SK-N-SH treated with all-trans-retinoic acid at 6 μM for 48 hours (cell line): ENCODE data around the gene AUTS2.

Experiments
- ATAC-seq: fragments of 200-7000 bp; cut with Tn5 transposase; 3 replicates; pipeline ENCODE4 v1.9.1; 2020; ENCODE audit warnings: mild to moderate bottlenecking, moderate library complexity
- GLIS3 ChIP-seq: fragments of 250-450 bp; sonication (Bioruptor Pico); IDR thresholded peaks from 2 replicates; pipeline ENCODE4 v1.5.0; 2020; ENCODE audit warnings: mild to moderate bottlenecking, moderate library complexity
- ISL1 ChIP-seq: fragments of 250-450 bp; sonication (Bioruptor Pico); IDR thresholded peaks from 2 replicates; pipeline ENCODE4 v2.1.2; 2022; ENCODE audit warnings: mild to moderate bottlenecking, moderate library complexity
- PPARA ChIP-seq: fragments of 250-450 bp; sonication (Bioruptor Pico); IDR thresholded peaks from 2 replicates; pipeline ENCODE4 v1.5.0; 2020; ENCODE audit warnings: mild to moderate bottlenecking, borderline replicate concordance
- RARB ChIP-seq: fragments of 250-450 bp; sonication (Bioruptor Pico); IDR thresholded peaks from 2 replicates; pipeline ENCODE4 v1.8.0; 2021; ENCODE audit warnings: mild to moderate bottlenecking, moderate library complexity
- SNAI2 ChIP-seq: fragments of 250-450 bp; sonication (Bioruptor Pico); IDR thresholded peaks from 2 replicates; pipeline ENCODE4 v1.5.0; 2020; ENCODE audit warnings: mild to moderate bottlenecking, moderate library complexity
- TCF4 ChIP-seq: fragments of 250-450 bp; sonication (Bioruptor Pico); IDR thresholded peaks from 2 replicates; pipeline ENCODE4 v1.8.0; 2021; ENCODE audit warnings: mild to moderate bottlenecking, moderate library complexity, borderline replicate concordance
- TOX ChIP-seq: fragments of 250-450 bp; sonication (Bioruptor Pico); IDR thresholded peaks from 2 replicates; pipeline ENCODE4 v1.8.0; 2021; ENCODE audit warnings: mild to moderate bottlenecking, moderate library complexity, borderline replicate concordance
- ZC3H10 ChIP-seq: fragments of 250-450 bp; sonication (Bioruptor Pico); IDR thresholded peaks from 2 replicates; pipeline ENCODE4 v1.5.1; 2021; ENCODE audit warnings: mild to moderate bottlenecking, moderate library complexity
- ZFP3 ChIP-seq: fragments of 250-450 bp; sonication (Bioruptor Pico); IDR thresholded peaks from 2 replicates; pipeline ENCODE4 v1.5.0; 2020; ENCODE audit warnings: mild to moderate bottlenecking, moderate library complexity
- ZFP30 ChIP-seq: fragments of 450-650 bp; formaldehyde crosslinking; IDR thresholded peaks from 2 replicates; pipeline ENCODE4 v1.5.0; 2022; ENCODE audit warnings: mild to moderate bottlenecking, moderate library complexity
- ZNF565 ChIP-seq: fragments of 450-650 bp; formaldehyde crosslinking; conservative IDR thresholded peaks from 2 replicates; pipeline ENCODE4 v1.5.0; 2020; ENCODE audit warnings: low read depth, mild to moderate bottlenecking, moderate library complexity
- ZNF70 ChIP-seq: fragments of 450-650 bp; formaldehyde crosslinking; IDR thresholded peaks from 2 replicates; pipeline ENCODE4 v1.5.0; 2020; ENCODE audit warnings: mild to moderate bottlenecking, moderate library complexity
- ZNF8 ChIP-seq: fragments of 450-650 bp; formaldehyde crosslinking; IDR thresholded peaks from 2 replicates; pipeline ENCODE4 v1.5.0; 2020; ENCODE audit warnings: mild to moderate bottlenecking, moderate library complexity
- TF ChIP-seq, protein P1 (sequence below): fragments of 250-450 bp; sonication (Bioruptor Pico); IDR thresholded peaks from 2 replicates; pipeline ENCODE4 v1.8.0; 2020; ENCODE audit warnings: mild to moderate bottlenecking, moderate library complexity, borderline replicate concordance
- TF ChIP-seq, protein P2 (sequence below): fragments of 250-450 bp; sonication (Bioruptor Pico); IDR thresholded peaks from 2 replicates; pipeline ENCODE4 v1.5.1; 2021; ENCODE audit warnings: mild to moderate bottlenecking, moderate library complexity
- TF ChIP-seq, protein P3 (sequence below): fragments of 250-450 bp; sonication (Bioruptor Pico); IDR thresholded peaks from 2 replicates; pipeline ENCODE4 v1.5.0; 2020; ENCODE audit warnings: mild to moderate bottlenecking, moderate library complexity
- TF ChIP-seq, protein P4 (sequence below): fragments of 250-450 bp; sonication (Bioruptor Pico); IDR thresholded peaks from 2 replicates; pipeline ENCODE4 v1.5.1; 2020; ENCODE audit warnings: low read depth, mild to moderate bottlenecking, moderate library complexity
- TF ChIP-seq, protein P5 (sequence below): fragments of 250-450 bp; sonication (Bioruptor Pico); IDR thresholded peaks from 2 replicates; pipeline ENCODE4 v1.8.0; 2021; ENCODE audit warnings: low read depth, mild to moderate bottlenecking, moderate library complexity, borderline replicate concordance

AUTS2 gene

DNA sequence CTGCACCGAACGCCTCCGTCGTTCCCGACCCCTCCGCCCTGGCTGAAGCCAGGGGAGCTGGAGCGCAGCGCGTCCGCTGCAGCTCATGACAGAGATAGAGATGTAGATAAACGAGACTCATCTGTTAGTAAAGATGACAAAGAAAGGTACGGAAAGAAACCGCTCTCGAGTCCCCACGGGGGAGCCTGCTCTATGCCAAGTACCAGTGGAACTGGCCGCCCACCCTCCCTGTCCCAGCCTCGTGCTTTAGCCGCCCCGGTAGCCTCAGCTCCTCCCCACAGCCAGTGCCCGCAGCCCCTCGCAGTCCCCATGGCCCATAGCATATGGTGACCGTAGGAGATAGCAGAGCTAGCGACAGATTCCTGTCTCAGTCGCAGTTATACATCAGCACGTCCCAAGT is 1189.0 kb downstream of the AUTS2 start:
- no peak for ATAC-seq
- TF ChIP-seq, protein P1, sequence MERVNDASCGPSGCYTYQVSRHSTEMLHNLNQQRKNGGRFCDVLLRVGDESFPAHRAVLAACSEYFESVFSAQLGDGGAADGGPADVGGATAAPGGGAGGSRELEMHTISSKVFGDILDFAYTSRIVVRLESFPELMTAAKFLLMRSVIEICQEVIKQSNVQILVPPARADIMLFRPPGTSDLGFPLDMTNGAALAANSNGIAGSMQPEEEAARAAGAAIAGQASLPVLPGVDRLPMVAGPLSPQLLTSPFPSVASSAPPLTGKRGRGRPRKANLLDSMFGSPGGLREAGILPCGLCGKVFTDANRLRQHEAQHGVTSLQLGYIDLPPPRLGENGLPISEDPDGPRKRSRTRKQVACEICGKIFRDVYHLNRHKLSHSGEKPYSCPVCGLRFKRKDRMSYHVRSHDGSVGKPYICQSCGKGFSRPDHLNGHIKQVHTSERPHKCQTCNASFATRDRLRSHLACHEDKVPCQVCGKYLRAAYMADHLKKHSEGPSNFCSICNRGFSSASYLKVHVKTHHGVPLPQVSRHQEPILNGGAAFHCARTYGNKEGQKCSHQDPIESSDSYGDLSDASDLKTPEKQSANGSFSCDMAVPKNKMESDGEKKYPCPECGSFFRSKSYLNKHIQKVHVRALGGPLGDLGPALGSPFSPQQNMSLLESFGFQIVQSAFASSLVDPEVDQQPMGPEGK (CRISPR knock-in tag), result no peak
- TF ChIP-seq PPARA, result no peak
- TF ChIP-seq, protein P2, sequence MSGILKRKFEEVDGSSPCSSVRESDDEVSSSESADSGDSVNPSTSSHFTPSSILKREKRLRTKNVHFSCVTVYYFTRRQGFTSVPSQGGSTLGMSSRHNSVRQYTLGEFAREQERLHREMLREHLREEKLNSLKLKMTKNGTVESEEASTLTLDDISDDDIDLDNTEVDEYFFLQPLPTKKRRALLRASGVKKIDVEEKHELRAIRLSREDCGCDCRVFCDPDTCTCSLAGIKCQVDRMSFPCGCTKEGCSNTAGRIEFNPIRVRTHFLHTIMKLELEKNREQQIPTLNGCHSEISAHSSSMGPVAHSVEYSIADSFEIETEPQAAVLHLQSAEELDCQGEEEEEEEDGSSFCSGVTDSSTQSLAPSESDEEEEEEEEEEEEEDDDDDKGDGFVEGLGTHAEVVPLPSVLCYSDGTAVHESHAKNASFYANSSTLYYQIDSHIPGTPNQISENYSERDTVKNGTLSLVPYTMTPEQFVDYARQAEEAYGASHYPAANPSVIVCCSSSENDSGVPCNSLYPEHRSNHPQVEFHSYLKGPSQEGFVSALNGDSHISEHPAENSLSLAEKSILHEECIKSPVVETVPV (CRISPR knock-in tag), result no peak
- TF ChIP-seq ZNF70, result no peak
- TF ChIP-seq GLIS3 (CRISPR knock-in tag), result no peak
- TF ChIP-seq, protein P3, sequence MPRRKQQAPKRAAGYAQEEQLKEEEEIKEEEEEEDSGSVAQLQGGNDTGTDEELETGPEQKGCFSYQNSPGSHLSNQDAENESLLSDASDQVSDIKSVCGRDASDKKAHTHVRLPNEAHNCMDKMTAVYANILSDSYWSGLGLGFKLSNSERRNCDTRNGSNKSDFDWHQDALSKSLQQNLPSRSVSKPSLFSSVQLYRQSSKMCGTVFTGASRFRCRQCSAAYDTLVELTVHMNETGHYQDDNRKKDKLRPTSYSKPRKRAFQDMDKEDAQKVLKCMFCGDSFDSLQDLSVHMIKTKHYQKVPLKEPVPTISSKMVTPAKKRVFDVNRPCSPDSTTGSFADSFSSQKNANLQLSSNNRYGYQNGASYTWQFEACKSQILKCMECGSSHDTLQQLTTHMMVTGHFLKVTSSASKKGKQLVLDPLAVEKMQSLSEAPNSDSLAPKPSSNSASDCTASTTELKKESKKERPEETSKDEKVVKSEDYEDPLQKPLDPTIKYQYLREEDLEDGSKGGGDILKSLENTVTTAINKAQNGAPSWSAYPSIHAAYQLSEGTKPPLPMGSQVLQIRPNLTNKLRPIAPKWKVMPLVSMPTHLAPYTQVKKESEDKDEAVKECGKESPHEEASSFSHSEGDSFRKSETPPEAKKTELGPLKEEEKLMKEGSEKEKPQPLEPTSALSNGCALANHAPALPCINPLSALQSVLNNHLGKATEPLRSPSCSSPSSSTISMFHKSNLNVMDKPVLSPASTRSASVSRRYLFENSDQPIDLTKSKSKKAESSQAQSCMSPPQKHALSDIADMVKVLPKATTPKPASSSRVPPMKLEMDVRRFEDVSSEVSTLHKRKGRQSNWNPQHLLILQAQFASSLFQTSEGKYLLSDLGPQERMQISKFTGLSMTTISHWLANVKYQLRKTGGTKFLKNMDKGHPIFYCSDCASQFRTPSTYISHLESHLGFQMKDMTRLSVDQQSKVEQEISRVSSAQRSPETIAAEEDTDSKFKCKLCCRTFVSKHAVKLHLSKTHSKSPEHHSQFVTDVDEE, result no peak
- TF ChIP-seq RARB (CRISPR knock-in tag), result no peak

DNA sequence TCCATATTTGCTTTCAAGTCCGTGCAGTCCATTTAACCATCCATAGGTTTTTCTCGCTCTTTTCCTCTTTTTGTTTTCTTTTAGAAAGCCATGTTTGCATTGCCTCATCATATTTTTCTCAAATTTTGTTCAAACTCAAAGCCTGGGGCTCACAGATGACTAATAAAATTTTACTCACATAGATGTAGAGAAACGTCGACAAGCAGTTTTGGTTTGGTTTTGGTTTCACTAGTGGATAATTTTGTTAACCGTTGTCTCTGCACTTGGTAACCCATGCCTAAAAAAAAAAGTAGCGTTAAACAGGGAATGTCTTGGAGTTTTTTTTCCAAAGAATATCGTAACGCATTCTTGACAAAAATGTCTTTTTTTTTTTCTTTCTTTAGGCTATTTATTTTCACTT is 1189.5 kb downstream of the AUTS2 start:
- no peak for ATAC-seq
- TF ChIP-seq ISL1 (CRISPR knock-in tag) (no peak), ZC3H10 (no peak), GLIS3 (CRISPR knock-in tag) (no peak), TOX (no peak), SNAI2 (no peak), PPARA (no peak), ZFP3 (no peak), TCF4 (CRISPR knock-in tag) (no peak), ZNF565 (CRISPR knock-in tag) (no peak), ZNF8 (CRISPR knock-in tag) (no peak), ZFP30 (CRISPR knock-in tag) (no peak)
- TF ChIP-seq, protein P2 (CRISPR knock-in tag), result no peak
- TF ChIP-seq, protein P1 (CRISPR knock-in tag), result no peak
- TF ChIP-seq, protein P4, sequence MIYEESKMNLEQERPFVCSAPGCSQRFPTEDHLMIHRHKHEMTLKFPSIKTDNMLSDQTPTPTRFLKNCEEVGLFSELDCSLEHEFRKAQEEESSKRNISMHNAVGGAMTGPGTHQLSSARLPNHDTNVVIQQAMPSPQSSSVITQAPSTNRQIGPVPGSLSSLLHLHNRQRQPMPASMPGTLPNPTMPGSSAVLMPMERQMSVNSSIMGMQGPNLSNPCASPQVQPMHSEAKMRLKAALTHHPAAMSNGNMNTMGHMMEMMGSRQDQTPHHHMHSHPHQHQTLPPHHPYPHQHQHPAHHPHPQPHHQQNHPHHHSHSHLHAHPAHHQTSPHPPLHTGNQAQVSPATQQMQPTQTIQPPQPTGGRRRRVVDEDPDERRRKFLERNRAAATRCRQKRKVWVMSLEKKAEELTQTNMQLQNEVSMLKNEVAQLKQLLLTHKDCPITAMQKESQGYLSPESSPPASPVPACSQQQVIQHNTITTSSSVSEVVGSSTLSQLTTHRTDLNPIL (CRISPR knock-in tag), result no peak
- TF ChIP-seq, protein P3, result no peak
- TF ChIP-seq, protein P5, sequence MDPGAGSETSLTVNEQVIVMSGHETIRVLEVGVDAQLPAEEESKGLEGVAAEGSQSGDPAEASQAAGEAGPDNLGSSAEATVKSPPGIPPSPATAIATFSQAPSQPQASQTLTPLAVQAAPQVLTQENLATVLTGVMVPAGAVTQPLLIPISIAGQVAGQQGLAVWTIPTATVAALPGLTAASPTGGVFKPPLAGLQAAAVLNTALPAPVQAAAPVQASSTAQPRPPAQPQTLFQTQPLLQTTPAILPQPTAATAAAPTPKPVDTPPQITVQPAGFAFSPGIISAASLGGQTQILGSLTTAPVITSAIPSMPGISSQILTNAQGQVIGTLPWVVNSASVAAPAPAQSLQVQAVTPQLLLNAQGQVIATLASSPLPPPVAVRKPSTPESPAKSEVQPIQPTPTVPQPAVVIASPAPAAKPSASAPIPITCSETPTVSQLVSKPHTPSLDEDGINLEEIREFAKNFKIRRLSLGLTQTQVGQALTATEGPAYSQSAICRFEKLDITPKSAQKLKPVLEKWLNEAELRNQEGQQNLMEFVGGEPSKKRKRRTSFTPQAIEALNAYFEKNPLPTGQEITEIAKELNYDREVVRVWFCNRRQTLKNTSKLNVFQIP, result no peak
